Suppressor macrophage treated with lipopolysaccharide for 1 hour (primary cell): ENCODE data around the gene HGF.
"Not testable (repeated sequence)": the region's sequence is repeated elsewhere in the genome, so short reads cannot be mapped to it uniquely, and the experiment has no call there.

Experiments used
- DNase-seq, 3 donors: peaks; one replicate each; pipeline ENCODE4 v3.0.0-alpha.2; 2020 to 2022

The HGF gene

DNA sequence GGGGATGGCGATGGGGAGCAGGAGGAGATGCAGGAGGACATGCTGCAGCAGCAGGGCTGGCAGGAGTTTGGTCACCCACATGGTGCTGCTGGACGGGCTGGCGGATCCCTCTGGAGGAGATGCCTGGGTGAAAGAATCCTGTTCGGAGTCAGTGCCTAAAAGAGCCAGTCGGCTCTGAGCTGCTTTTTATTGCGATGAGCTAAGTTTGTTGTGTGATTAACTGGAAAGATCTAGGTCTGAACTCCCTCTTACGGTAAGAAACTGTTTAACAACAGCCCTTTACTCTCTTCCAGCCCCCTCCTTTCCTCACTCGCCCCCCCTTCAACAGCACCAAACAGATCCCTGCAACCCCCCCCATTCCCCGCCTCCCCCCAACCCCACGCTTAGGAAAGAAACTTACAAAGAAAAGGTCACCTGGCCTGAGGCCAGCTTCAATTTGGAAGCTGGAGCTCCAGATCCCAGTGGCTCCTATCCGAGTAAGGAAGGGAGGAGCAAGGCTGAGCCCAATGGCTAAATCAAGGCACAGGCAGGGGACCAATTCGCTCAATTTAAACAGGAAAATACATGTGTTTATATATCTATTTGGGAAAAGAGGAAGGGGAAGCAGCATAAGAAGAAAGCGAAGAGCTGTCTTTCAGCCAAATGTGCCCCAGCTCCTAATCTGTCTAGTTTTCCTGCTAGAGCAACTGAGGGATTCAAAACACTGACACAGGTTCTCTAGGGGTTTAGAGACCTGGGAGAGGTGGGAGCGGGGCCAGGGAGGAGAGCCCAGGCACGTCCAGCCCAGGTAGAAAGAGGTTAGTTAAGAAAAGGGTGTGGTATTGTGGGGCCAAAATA is at the start of gene HGF:
TSS of gene HGF (minus strand) at position 157 of the 837 bp plus-strand sequence. CDS start at position 81, 76 bp downstream.
- DNase-seq: peak in 2 of 3 donors; percentile 28 to 39

DNA sequence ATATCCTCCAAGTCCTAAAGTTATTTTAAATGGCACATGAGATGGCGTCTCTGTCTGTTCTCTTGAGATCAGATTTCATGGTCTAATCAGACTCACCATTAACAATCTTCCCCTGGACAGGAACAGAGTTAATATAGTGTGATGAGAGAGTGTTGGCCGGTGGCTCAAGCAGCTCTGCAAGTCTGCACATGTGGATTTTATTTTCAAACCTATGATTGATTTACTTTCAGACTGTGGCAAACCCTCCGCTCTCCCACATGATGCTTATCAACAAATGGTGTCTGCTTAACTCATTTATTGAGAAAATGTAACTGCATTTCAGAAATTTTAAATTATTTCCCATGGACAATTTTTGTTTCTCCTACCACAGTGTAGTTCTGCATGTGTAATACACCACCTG is 46.5 kb upstream of the HGF start:
- DNase-seq: no peak

DNA sequence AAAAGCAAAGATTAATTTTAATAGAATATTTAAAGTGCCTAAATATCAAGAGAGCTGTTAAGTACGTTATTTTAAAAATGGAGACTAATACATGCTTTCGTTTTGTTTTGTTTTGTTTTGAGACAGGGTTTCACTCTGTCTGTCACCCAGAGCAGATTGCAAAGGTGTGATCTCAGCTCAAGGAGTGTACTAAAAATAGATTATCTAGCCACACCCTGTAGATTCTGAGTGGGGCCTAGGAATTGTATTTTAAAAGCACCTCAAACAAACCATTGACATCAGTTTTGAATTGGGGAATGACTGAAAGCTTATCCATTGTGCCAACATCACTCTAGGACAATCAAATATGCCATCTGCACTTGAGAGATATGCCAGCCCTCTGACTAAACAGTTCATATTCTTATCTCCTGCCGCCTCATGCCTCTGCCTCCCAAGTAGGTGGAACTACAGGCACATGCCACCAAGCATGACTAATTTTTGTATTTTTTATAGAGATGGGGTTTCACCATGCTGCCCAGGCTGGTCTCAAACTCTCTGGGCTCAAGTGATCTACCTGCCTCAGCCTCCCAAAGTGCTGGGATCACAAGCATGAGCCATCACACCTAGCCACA is 43.1 kb upstream of the HGF start:
- DNase-seq: not testable (repeated sequence)

DNA sequence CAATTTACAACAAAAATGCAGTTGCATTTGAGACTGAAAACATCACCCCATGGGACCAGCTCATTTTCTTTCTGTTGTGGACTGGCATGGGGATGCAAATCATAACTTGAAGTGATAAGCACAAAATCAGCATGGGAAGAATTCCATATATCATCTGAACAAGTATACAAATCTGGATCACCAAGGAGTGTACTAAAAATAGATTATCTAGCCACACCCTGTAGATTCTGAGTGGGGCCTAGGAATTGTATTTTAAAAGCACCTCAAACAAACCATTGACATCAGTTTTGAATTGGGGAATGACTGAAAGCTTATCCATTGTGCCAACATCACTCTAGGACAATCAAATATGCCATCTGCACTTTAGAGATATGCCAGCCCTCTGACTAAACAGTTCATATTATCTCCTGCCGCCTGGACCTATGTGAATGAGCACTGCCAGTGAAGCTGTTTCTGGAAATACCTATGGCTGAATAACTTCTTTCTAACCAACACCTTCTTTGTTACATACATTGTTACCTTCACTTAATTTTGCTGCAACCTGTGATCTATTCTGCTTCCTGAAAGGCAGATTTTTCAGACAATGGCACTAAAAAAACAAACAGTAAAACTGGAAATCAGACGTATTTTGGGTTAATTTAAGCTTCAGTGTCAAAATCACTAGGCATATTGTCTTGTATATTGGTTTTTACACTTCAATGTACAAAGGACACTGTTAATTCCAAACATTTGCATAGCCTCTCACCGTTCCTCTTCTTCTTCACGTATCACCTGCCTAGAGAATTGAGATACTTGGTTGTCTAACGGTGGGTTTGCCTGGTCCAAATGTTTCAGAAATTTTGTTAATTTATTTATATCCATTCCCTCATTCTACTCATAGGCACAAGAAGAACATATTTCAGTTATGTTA is 42.4 kb upstream of the HGF start:
- no peak for DNase-seq

DNA sequence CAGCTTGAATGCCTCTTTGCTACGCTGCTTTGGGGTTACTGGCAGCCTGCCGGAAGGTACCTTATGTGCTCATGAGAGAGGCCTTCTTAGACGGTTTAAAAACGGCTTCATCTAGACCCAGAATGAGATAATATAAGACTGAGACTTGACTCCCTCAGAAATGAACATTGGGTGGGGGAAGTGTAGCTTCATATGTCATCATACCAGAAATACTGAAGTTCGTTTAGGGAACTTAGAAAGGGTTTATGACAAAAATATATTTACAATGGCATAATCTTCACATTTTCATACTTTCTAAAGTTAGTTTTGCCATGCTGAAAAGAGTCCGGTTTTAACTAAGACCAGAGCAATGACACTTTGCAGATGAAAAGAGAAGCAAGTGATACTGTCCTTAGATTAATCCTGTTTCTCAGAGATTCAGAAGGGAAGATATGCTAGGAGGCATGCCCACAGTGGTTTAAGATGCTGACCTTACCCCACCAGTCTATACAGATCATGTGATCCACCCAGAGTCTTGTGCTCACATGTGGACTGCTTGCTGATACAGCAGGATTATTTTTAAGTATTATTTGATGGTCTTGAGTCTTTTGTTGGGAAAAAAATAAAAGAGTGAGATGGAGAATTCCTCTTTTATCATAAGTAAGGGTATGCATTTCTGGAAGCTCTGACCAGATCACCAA is 40.8 kb upstream of the HGF start:
- peak; percentile 40 to 72 (median 62) for DNase-seq

DNA sequence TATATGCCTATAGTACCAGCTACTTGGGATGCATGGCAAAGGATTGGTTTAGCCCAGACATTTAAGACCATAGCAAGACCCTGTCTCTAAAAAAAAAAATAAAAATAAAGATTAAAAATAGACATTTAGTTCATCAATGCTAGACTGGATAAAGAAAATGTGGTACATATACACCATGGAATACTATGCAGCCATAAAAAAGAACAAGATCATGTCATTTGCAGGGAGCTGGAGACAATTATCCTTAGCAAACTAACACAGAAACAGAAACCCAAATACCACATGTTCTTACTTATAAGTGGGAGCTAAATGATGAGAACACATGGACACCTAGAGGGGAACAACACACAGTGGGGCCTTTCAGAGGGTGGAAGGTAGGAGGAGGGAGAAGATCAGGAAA is 38.5 kb upstream of the HGF start:
- DNase-seq: not testable (repeated sequence)

DNA sequence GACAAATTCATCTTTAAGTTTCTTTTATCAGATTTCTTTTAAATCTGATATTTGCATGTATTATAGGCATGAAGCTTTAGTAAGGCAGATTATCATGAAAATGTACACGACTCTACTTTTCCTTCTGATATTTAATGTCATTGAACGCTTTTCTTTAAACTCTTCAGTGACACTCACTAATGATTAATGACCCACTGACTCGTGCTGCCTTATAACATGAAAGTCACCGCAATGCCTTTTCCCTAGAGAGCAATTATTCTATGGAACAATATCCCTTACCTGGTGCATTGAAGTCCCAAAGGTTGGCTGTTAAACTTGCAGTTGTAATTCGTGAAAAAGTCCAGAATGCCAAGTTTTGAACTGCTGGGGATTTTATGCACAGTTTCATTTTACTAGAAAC is 33.4 kb upstream of the HGF start:
- DNase-seq: no peak

DNA sequence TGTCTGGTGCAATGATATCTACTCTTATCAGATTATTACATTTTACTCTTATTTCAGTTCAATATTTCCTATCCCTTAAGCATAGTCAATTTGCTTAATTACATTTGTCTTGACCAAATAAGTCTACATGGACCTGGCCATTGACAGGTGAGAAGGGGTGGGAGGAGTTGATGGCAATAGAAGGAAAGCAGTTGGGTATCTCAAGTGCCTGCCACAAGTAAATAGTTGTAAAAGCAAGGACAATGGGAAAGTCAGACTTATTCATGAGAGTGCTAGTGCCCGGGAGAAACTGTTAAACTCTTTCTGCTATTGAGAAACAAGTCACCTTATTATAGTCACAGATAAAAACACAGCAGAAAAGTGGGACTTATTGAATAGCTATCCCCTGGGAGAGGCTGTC is 32.4 kb upstream of the HGF start:
- DNase-seq: no peak

DNA sequence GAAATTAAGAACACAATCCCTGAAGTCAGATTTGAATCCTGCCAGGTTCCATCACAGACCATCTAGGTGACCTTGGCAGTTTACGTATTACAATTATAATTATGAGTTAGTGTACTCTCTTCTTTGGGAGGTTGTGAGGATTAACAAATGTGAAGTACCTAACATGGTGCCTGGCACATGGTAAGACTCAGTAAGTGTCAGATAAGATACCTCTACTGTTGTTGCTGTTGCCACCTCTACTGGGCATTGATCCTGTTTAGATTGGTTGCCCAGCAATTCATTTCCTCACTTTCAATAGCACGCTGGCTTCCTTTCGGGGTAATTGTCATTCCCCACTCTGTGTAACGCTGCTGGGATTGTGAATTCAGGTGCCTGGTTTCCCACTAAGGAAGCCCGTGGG is 31.7 kb upstream of the HGF start:
- DNase-seq: no peak

DNA sequence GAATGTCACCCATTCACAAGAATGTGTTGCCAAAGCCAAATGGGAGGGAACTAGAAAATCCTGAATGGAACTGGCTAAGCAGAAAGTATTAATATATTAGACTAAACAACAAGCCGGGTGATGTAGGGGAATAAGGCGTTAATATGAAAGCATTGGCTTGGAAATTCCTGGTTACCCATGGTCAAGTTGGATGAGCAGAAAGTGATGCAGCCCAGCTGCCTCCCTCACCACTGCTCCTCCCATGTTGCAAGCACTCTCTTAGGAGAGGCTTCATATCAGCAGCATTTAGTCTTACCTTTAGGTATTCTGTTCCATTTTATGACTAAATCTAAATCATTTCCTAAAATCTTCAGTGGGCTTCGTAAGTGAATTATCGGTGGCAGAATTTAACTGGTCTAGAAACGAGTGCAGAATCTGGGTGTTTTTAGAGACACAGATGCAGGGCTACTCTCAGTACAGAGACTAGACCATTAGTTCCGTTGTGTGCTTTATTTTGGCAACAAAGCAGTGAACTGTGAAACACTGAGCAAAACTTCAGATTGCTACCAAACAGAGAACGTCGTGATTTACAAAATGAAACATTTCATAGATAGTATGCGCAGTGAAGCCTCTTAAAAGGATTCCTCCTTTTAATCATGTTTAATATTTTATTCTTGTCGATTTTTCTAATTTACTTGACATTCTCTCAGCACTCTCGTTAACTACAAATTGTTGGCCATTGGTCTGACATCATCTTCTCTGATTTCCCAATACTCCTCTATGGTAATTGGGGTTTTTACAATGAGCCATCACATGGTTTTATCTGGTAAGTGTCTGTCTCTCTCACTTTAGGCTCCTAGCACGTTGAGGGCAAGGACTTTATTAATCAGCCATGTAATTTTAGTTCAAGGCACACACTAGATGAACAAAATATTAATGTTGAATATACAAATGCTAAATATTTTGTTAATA is 22.0 kb upstream of the HGF start:
- DNase-seq: peak; percentile 34 to 62 (median 60)

DNA sequence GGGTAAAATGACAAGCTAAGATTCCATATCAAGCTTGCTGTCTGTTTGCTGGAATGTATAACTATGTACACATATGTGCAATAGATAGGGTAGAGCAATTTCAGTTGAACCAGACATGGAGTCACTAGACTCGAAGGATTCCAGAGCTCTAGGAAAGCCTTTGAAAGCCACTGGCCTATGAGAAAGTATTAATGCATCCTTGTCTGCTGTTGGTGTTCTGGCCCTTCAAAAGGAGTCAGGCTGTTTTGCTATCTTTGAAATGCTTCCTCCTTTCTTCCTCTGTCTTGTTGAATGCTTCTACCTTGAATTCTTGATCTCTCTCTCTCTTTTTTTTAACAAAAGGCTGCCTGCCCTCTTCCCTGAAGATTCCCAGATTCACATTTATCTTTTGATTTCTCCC is 20.8 kb upstream of the HGF start:
- DNase-seq: no peak

DNA sequence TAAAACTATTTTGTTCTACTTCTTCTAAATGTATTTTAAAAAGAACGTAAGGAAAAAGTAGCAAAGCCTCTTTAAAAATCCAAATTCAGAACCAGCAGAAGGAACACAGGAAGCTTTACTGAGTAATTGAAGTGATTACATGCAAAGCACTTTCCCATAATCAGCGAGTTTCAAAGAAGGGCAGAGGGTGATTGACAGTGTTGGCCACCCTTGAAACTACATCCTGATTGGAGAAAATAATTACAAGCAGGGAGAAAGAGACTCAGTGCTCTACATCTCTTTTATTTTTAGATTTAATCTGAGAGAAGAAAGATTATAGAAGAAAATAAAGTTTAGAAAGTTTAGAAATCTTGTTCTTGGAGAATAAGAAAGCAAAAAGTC is 20.3 kb upstream of the HGF start:
- DNase-seq: peak in 2 of 3 donors; percentile 39 to 48

DNA sequence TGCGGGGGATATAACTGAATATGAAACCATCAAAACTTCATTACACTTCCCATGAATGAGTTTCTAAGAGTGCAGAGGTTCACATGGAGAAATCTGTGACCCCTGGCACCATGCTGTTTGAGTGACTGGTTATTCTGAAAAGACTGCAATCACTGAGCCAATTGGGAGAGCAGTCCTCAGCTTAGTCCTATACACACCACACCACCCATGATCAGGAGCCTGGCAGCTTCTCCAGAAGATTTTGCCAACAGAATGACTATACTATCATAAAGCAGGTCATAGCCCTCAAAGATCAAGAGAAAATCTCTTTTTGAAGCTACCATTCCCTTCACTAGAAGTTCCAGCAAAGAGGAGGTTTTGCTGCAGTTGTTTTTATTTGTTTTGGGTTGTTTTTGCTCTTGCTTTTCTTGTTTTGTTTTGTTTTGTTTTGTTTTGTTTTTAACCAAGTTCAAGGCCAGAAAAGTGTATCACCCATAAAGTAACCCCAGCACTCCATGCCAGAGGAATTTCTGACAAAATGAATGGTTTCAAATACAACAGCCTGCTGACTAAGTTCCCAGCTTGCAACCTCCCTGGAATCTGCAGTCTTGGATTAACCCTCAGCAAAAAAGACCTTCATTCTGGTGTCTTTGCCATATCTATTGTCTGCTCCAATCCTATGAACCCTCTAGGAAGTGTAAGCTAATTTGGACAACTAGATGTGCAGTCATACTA is 19.7 kb upstream of the HGF start:
- no peak for DNase-seq

DNA sequence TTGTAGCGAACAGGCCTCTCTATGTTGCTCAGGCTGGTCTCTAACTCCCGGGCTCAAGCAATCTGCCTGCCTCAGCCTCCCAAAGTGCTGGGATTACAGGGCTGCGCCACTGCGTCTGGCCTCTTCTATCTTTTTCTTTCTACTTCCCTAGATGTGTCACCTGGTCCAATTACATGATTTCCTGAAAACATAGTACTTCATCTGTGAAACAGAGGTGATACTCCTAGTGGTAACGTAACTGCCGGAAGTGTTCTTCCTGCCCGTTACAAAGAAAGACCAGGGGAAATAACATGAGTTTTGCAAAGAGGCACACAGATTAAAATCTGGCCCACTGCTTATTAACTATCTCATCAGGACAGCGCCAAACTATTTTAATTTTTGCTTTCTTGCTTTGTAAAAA is 18.4 kb upstream of the HGF start:
- no peak for DNase-seq

DNA sequence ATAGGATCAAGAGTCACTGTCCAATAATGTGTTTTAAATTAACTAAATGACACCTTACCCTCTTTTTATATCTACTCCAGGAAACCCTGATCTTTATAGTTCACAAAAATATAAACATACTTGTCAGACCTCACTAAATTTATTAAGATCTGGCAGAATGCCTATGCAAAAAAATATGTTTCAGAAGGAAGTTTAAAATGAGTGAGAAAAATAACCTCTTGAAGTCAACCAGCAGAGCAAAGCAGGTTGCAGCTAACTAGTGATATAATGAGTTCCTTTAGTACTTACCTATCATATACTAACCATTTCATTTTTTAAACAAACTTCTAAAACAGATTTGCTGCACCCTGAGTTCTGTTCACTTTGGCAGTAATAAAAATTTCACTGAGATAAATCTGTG is 14.0 kb upstream of the HGF start:
- DNase-seq: no peak

DNA sequence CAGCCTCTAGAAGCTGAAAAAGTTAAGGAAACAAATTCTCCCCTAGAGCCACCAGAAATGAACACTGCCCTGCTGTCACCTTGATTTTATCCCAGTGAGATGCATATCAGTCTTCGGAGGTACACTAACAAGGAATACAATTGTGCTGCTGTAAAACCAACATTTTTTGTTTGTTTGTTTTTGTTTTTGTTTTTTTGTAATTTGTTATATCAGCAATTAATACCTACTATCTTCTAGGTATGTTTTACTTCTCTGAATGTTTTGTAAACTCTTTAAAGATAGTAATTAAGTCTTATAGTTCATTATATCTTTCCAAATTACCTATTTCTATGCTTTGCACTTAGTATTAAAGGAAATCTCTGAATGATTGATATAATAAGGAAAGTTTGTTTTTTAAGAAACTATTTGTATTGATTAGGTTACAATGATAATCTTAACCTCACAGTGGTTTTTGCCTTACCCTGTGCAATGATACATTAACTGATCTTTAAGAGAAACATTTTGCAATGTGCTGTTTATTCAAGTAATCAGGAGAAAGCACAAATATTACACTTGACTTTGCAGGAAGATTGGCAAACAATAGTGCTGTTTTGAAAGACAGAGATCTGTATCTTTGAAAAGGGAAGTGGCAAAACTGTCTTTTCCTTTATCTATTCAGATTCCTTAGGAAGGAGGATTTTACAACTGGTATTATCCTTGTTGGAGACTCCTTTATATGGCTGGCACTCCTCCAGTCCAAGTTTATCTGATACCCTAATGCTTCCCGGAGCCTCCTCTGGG is 11.3 kb upstream of the HGF start:
- DNase-seq: peak in 2 of 3 donors; percentile 30 to 37

DNA sequence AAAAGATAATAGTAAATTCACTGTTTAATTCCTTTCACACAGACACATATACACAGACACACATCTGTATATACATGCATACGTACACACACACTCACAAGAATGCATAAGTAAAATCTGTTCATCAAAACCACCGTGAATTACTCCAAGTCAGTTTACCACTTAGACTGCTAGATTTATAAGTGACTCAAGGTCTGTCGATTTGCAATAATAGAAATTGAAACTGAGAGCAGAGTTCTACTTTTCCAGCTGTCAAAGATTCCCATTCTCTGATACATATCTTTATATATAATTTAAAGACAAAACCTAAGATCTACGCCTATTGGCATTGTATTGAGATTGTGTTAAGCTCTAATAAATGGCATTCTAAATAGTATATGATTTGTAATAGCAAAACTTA is 9.9 kb upstream of the HGF start:
- peak in 2 of 3 donors; percentile 47 to 50 for DNase-seq

DNA sequence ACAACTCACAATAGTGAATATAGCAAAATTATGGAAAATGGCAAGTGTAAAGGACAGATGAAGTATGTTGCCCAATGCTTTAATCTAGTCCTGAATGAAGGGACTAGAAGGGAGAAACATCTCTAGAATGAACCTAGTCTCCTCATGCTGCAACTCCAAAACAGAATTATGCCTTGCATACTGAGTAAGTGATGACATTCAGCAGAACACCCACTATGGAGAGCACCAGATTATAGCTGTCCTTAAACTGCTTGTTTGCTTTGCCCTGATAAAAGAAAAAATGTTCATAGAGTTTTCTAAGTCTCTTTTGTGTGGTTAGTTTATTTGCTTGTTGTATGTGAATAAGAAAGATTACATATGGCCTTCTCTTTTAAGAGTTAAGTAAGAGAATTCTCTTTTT is 7.8 kb upstream of the HGF start:
- DNase-seq: no peak

DNA sequence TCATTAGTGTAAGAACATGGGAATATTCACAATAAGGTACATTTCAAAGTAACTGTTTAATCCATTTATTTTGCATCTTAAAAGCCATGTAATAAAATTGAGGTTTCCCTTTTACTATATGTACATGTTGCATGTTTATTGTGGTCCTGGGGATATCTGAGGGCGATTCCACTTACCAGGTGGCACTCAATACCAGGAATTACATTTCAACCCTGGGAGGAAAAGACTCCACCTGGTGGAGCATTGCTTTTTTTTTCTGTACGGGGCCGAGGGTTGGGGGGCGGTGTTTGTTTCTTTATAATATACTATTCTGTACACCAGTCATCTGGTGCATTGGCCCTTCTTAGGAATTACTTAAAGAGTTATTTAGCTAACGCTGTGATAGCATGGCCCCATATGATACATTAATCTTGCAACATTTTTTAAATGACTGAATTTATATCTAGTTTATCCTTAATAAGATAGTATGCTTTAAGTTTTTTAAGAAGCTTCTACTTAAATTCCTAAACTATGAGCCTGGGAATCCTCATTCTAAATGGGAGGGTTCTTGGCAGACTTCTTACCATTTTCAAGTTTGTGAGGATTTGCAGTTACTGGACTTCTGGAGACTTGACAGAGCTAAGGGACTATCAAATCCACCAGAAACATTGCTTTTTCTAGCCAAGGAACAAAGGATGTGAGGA is 7.2 kb upstream of the HGF start:
- DNase-seq: no peak

DNA sequence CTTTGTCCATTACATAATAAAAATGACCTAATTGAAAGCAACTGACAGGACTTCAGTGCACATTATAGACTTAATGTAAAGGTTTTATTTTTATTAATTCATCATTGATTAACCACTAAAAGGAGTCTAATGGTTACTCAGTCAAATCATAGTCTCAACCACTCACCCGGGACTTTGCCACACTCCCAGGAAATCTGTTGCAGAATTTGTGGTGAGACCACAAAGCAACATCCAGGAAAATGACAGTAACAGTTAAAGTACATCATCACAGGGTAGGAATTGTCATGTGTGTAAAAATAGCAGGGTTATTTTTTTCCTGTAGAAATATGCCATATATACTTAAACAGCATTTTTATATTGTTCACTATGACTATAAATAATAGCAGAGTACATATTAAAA is 6.3 kb upstream of the HGF start:
- DNase-seq: peak; percentile 56 to 76 (median 73)
